ENCODE results near the gene TMPRSS3.

DNA sequence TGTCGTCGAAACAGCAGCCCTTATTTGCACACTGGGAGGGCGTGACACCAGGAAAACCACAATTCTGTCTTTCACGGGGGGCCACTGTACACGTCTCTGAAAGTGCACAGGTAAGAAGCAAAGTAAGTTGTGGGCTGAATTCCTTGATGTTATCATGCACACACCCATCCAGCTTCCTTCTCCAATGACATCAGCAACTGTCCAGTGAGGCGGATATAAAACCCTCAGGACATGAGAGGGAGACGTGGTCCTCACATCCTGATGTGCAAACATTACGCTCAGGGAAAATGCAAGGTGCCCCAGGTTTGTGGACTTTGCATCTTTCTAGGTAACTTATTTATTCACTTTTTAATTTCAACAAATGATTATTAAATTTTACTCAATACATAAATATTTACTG, 32.5 kb downstream of the TMPRSS3 start:
- TF ChIP-seq CTCF (IDR thresholded peaks at IDR 0.05) (no peak), POLR2A (IDR thresholded peaks at IDR 0.05) (no peak), POLR2AphosphoS5 (IDR thresholded peaks at IDR 0.05) (no peak)
